Testis (tissue), 3 donors: Measurements from ENCODE around the gene MFSD12. TPM values are rescaled to one million over a fixed set of nuclear protein-coding genes. Genes with fewer than 3 reads are reported as not detected.

ENCODE experiments used
- DNase-seq: peaks from one replicate; pipeline ENCODE4 v3.0.0-alpha.2; 2019
- H3K27ac ChIP-seq, 2 donors: fragments of 200-600 bp; sonication (generic); one replicate each; pipeline ENCODE4 v1.5.1; 2019
- H3K27me3 ChIP-seq: fragments of 200-600 bp; sonication (generic); one replicate; pipeline ENCODE4 v1.5.1; 2019
- H3K36me3 ChIP-seq: fragments of 200-600 bp; sonication (generic); one replicate; pipeline ENCODE4 v1.5.1; 2017; ENCODE audit warnings: low read depth; ENCODE audit errors: missing control alignments
- H3K4me1 ChIP-seq: fragments of 200-600 bp; sonication (generic); one replicate; pipeline ENCODE4 v1.5.1; 2019
- H3K4me3 ChIP-seq, 2 donors: fragments of 200-600 bp; sonication (generic); one replicate each; pipeline ENCODE4 v1.5.1; 2017 to 2019
- H3K9me3 ChIP-seq: fragments of 200-600 bp; sonication (generic); one replicate; pipeline ENCODE4 v1.5.1; 2017
- POLR2A ChIP-seq: fragments of 450-650 bp; IDR thresholded peaks from one replicate; pipeline ENCODE4 v1.6.1; 2017; ENCODE audit warnings: antibody characterized with exemption, mild to moderate bottlenecking, moderate library complexity
- WGBS, 2 donors: methylation state at CpG; one replicate each; pipeline ENCODE4 v1.1.5; 2018; 5-methylcytosine and 5-hydroxymethylcytosine counted together
- intact Hi-C: fragments of 100-400 bp; cut with DNase I; formaldehyde crosslinking; loops from one replicate; pipeline ENCODE4 v1.15.1; 2023; ENCODE audit warnings: low total_unique reads
- polyA plus RNA-seq: library from polyadenylated mRNA; stranded (reverse); fragments of 350-450 nt; fragmentation: Illumina TruSeq; extraction: RNeasy Lipid Tissue Mini Kit (QIAGEN cat#74804); gene quantifications from one replicate; pipeline ENCODE4 v1.2.3, GENCODE V29; 2014; ENCODE audit warnings: low read depth, low replicate concordance; ENCODE audit not compliant: insufficient read depth
- total RNA-seq, 2 donors: library from RNA; depleted of rRNA; stranded (reverse); fragments of >200 nt; gene quantifications; one replicate each; pipeline ENCODE4 v1.2.3, GENCODE V29; 2016
- TF ChIP-seq, protein P1 (sequence below), 3 experiments: fragments of 450-650 bp in 2 of 3; fragments of 200-600 bp in 1 of 3; sonication (generic) in 1 of 3; IDR thresholded peaks; one replicate each; pipeline ENCODE4 v1.5.1; 2016 to 2019; ENCODE audit warnings: antibody characterized with exemption in 3 of 3, mild to moderate bottlenecking in 2 of 3, moderate library complexity in 1 of 3

Gene MFSD12
- total and polyA plus RNA-seq, 3 donors from 2014 or later: 32.8 to 95.1 (median 83.9) TPM

DNA sequence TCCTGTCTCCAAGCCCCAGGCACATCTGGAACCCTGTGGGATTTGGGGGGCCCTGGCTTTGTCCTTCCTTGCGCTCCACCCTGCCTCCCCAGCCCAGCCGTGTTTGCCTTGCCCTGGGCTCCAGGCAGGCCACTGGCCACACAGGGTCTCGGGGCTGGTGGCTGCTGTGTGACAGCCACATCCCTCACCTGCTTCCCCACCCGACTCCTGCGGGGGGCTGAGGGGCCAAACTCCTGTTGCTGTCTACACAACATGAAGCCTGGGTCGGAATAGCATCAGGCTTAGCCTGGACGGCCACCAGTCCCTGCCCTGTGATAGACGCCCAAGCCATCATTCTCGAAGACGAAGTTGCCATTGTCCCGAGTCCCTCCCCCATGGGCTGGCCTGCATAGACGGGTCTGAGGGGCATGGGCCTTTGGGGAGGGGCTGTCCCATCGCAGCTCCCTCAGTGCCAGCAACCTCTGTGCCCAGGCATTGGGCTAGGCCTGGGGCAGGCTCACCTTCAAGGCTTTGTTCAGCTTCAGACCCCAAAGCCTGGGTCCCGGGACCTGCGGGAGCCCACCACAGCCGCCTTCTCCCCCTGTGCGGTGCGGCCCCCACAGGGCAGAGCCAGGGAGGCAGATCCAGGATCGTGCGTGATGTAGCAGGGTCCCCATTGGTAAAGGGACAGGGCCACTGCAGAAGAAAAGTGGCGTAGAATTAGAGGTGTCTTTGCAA, 33.9 kb downstream of the MFSD12 start:
- Histone ChIP-seq H3K4me3 (no peak overlapping the region), H3K4me1 (no peaks in the 10 kb centered on the region), H3K27ac (no peak overlapping the region), H3K36me3 (no peaks in the 10 kb centered on the region), H3K9me3 (no peaks in the 10 kb centered on the region), H3K27me3 (no peaks in the 10 kb centered on the region)
- no peak for DNase-seq
- intact Hi-C loops: no loop called here
- WGBS, 2 donors: 90 to 91% methylated on average over 10 to 21 of the region's 21 CpGs
- TF ChIP-seq, protein P1, sequence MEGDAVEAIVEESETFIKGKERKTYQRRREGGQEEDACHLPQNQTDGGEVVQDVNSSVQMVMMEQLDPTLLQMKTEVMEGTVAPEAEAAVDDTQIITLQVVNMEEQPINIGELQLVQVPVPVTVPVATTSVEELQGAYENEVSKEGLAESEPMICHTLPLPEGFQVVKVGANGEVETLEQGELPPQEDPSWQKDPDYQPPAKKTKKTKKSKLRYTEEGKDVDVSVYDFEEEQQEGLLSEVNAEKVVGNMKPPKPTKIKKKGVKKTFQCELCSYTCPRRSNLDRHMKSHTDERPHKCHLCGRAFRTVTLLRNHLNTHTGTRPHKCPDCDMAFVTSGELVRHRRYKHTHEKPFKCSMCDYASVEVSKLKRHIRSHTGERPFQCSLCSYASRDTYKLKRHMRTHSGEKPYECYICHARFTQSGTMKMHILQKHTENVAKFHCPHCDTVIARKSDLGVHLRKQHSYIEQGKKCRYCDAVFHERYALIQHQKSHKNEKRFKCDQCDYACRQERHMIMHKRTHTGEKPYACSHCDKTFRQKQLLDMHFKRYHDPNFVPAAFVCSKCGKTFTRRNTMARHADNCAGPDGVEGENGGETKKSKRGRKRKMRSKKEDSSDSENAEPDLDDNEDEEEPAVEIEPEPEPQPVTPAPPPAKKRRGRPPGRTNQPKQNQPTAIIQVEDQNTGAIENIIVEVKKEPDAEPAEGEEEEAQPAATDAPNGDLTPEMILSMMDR (IDR thresholded peaks at IDR 0.05): no peak
- TF ChIP-seq POLR2A: no peak

DNA sequence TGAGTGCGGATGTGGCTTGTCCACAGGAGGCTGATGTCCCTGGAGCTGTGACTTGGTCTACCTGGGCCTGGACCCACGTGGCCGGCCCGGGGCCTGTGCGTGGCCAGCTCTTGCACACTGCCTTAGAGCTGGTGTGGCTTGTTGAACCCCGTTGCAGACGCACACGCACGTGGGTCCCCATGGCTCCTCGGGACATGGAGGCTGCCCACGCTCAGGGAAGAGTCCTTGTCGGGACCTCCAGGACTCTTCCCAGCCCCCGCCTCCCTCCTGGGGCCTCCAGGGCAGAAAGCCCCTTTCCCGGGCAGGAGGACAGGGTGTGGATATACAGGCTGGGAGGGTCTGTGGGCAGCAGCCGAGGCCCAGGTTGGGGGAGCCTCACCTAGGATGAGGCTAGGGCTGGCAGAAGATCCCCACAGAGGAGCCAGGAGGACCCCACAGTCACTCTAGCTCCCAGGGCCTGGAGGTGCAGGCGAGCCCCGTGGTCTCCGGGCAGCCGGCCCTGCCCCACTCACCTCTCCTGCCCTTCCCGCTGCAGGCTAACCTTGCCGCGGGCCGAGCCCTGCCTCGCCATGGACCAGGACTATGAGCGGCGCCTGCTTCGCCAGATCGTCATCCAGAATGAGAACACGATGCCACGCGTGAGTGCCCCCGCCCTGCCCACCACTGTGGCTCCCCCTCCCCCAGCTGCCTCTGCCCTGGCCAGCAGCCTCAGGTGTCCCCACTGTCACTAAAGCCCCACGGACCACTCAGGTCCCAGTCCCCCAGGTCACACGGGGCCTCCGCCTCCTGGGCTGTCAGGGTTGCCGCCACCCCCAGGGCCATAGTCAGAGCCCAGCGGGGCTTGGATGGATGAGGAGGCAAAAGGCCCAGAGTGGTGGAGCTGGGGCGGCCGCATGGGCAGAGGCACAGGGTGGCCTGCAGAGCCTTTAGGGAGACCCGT, 34.7 kb downstream of the MFSD12 start:
- H3K4me1 ChIP-seq: no peaks in the 10 kb centered on the region
- no peak for DNase-seq
- intact Hi-C loops: no loop called here
- H3K27ac ChIP-seq: no peak overlapping the region
- WGBS, 2 donors: 93 to 94% methylated on average over 28 to 36 of the region's 40 CpGs
- H3K4me3 ChIP-seq: no peak overlapping the region
- no peaks in the 10 kb centered on the region for H3K9me3 ChIP-seq
- no peaks in the 10 kb centered on the region for H3K27me3 ChIP-seq
- no peak for TF ChIP-seq POLR2A
- TF ChIP-seq, protein P1 (IDR thresholded peaks at IDR 0.05): no peak
- H3K36me3 ChIP-seq: no peaks in the 10 kb centered on the region

DNA sequence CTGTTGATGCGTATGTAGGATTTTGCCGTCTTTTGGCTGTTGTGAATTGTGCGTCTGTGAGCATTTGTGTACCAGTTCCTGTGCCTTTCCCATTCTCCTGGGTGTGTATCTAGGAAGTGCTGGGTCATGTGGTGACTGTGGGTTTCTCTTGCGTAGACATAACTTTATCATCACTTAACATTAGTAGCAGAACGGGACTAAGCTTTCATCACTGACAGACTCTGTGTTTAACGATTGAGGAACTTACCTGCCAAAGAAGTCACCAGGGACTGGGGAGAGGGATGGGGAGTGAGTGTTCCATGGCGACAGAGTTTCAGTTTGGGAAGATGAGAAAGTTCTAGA, 36.3 kb downstream of the MFSD12 start:
- WGBS, 2 donors: 77 to 88% methylated on average over 5 to 7 of the region's 7 CpGs
- Histone ChIP-seq H3K27ac (no peak overlapping the region), H3K36me3 (no peaks in the 10 kb centered on the region), H3K27me3 (no peaks in the 10 kb centered on the region), H3K9me3 (no peaks in the 10 kb centered on the region), H3K4me1 (peaks cover 7% of the 10 kb centered on the region), H3K4me3 (no peak overlapping the region)
- TF ChIP-seq, protein P1 (IDR thresholded peaks at IDR 0.05): no peak
- no peak for DNase-seq
- intact Hi-C loops: no loop called here

DNA sequence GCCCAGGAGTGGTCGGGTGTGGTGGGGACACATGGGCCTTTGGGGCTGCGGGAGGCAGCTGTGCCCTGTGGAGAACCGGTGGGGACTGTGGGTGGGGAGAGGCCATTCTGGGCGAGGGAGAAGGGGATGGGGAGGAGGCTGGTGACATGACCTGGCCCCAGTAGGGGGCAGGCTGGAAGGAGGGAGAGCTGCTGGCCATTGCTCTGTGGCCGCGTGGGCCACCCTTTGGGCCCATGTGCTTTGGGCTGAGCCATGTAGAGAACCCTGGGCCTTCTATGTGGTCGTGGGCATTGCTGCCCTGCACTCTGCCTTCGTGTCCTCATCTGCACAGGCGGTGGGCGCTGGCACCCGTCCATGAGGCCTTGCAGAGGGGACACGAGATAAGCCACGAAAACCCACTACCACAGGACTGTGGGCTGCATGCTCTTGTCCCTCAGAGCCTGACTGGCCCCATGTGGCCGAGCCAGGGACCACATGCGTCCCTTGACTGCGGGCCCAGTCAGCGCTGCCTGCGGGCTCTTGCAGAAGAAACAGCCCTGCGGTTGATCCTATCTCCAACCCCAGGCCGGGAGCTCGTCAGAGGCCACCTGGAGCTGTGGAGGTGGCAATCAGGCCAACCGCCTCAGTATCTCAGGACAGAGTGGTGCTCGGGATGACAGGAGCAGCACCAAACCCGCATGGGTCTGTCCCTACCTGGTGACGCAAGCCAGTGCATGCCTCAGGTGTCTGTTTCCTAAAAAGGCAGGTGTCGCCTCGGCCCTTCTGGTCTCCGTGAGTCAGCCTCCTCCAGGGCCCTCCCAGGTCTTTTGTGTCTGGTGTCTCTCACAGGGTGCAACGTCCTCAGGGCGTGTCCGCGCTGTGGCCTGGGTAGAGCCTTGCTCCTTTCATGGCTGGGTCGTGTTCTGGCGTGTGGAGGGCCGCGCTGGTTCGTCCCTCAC, 37.0 kb downstream of the MFSD12 start:
- Histone ChIP-seq H3K36me3 (no peaks in the 10 kb centered on the region), H3K4me3 (no peak overlapping the region), H3K4me1 (peaks cover 13% of the 10 kb centered on the region), H3K27me3 (no peaks in the 10 kb centered on the region), H3K9me3 (no peaks in the 10 kb centered on the region), H3K27ac (no peak overlapping the region)
- intact Hi-C loops: no loop called here
- no peak for TF ChIP-seq POLR2A
- TF ChIP-seq, protein P1 (IDR thresholded peaks at IDR 0.05): no peak
- 88 to 90% methylated on average over 10 to 32 of the region's 37 CpGs for WGBS, 2 donors
- DNase-seq: no peak
